ENCODE results near the gene TRUB1.

DNA sequence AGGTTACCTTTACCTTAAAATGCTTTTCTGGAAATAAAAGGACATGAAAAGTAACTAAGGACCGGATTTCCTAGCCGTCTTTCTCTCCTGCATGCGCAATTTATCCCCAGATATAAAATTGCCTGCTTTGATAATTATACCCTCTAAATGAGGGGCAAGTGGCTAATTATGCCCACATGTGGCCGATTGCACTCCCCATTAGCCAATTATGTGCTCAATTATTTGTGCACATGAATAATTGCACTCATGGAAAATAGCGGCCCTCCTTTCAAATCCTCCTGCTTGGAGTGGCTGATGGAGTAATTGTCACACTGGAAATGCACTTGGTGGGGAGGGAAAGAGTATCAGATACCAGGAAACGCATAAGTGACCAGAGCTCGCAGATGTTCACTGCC, 88.7 kb downstream of the TRUB1 start:
- TF ChIP-seq GATA2 (IDR thresholded peaks at IDR 0.05; ENCODE audit: low read depth, low read length) (no peak), GATA3 (IDR thresholded peaks at IDR 0.05; ENCODE audit: low read depth, low read length) (no peak)

Data from SH-SY5Y (cell line).